Mucosa of stomach (tissue), 1 donor: ENCODE results near the gene C1RL.

ENCODE experiments used
- H3K27me3 ChIP-seq: one replicate; pipeline ENCODE4 v1.7.0; 2013; ENCODE audit warnings: mild to moderate bottlenecking, low read length; ENCODE audit not compliant: control insufficient read depth, insufficient read depth
- H3K36me3 ChIP-seq: one replicate; pipeline ENCODE4 v1.7.0; 2013; ENCODE audit warnings: low read length; ENCODE audit not compliant: control insufficient read depth, insufficient read depth
- H3K4me1 ChIP-seq: one replicate; pipeline ENCODE4 v1.7.0; 2013; ENCODE audit warnings: mild to moderate bottlenecking, low read length; ENCODE audit not compliant: control insufficient read depth, insufficient read depth
- H3K4me3 ChIP-seq: one replicate; pipeline ENCODE4 v1.7.0; 2013; ENCODE audit warnings: low read length
- H3K9ac ChIP-seq: one replicate; pipeline ENCODE4 v1.7.0; 2013; ENCODE audit warnings: mild to moderate bottlenecking, low read length, moderate library complexity
- H3K9me3 ChIP-seq: one replicate; pipeline ENCODE4 v1.7.0; 2013; ENCODE audit warnings: mild to moderate bottlenecking, low read length, moderate library complexity; ENCODE audit not compliant: control insufficient read depth
- donor health status: Pancreatic carcinoma.

The C1RL gene

DNA sequence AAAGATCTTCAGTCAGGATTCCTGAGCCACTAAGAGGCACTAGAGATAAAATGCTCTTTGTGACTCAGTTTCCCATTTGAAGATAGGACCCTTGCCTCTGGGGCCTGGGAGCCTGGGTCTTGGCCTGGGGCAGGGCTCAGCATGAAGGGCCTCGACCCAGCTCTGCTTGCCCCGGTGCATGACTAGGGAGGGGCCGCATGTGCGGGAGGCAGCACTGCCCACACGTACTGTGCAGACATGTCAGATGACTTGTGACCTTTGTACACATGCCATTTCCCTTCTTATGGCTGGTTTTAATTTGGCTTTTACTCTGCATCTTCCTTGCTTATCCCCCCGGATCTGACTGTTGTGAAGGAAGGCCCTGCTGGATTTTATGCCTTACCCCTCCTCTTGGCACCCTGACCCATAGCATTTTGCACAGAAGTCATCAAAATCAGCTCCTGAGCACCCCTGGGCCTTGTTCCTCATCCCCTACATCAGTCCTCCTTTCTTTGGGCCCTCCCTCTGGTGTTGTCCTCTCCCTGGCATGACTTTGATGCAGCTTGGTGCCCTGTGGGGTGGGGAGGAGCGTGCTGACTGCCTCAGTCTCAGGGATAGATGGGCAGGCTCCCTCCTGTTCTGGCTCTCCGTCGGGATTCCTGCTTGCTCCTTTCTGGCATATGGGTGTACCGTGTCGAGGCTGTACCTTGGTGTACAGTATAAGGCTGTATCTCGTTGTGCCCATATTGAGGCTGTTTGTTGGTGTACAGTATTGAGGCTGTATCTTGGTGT lies 25.6 kb upstream of the C1RL start:
- H3K4me1 ChIP-seq, result peaks cover 18% of the 10 kb centered on the region

DNA sequence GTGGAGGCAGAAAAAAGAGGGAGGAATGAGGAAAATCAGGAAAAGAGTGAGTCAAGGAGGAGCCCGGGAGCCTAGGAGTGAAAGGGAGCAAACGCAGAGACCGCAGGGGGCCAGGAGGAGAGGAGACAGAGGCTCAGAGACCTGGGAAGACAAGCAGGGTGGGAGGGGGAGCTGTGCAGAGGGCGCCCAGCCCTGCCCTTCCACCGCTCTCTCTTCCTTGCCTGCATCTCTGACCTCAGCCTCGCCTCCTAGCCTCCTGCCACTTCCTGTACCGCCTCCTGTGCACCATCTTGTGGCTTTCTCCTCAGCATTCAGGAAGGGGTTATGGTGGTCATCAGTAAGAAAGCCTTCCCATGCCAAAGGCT lies 22.5 kb upstream of the C1RL start:
- H3K4me3 ChIP-seq, result no peak overlapping the region
- no peak overlapping the region for H3K9ac ChIP-seq
- no peaks in the 10 kb centered on the region for H3K9me3 ChIP-seq
- peaks cover 25% of the 10 kb centered on the region for H3K4me1 ChIP-seq
- H3K27me3 ChIP-seq, result peaks cover 29% of the 10 kb centered on the region
- H3K36me3 ChIP-seq, result peaks cover 5% of the 10 kb centered on the region

More for the DNA sequence above, 25.6 kb upstream of the C1RL start:
- no peak overlapping the region for H3K9ac ChIP-seq
- peaks cover 5% of the 10 kb centered on the region for H3K36me3 ChIP-seq
- H3K9me3 ChIP-seq, result no peaks in the 10 kb centered on the region
- H3K27me3 ChIP-seq, result peaks cover 19% of the 10 kb centered on the region
- no peak overlapping the region for H3K4me3 ChIP-seq

DNA sequence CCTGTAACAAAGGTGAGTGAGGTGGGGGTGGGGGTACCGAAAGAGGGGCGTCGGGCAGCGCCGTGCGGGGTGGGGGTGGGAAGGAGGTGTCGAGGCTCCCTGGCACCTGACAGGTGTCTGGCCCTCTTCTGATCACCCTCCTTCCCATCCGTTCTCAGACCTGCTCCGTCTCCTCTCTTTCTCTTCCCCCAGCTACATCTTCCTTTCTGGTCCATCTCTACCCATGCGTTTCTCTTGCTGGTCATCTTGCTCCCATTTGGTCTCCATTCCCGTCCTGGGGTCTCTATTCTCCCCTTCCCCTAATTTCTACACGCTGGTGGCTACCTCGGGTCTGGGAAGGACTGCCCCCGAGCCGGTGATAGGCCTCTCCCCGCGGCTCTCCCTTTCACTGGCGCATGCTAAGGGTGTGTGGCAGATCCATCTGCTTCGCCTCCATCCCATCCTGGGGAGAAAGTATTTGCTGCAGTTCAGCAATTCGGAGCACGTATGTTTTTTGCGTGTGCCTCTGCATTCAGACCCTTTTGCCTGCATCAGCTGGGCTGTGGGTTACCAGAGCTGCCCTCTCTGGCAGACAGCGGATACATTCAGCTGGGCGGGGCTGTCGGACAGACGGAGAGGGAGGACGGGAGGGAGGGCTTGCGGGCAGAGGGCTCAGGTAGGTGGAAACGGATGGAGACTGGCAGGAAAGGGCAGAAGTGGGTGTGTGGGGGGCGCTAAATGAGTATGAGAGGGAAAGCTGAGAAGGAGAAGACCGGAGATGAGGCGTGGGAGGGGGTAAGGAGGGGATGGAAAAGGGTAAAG lies 21.9 kb upstream of the C1RL start:
- Histone ChIP-seq H3K27me3 (peaks cover 29% of the 10 kb centered on the region), H3K4me1 (peaks cover 25% of the 10 kb centered on the region), H3K9me3 (no peaks in the 10 kb centered on the region), H3K4me3 (peak overlapping the region; percentile 56), H3K9ac (peak overlapping the region; percentile 72), H3K36me3 (peaks cover 5% of the 10 kb centered on the region)

DNA sequence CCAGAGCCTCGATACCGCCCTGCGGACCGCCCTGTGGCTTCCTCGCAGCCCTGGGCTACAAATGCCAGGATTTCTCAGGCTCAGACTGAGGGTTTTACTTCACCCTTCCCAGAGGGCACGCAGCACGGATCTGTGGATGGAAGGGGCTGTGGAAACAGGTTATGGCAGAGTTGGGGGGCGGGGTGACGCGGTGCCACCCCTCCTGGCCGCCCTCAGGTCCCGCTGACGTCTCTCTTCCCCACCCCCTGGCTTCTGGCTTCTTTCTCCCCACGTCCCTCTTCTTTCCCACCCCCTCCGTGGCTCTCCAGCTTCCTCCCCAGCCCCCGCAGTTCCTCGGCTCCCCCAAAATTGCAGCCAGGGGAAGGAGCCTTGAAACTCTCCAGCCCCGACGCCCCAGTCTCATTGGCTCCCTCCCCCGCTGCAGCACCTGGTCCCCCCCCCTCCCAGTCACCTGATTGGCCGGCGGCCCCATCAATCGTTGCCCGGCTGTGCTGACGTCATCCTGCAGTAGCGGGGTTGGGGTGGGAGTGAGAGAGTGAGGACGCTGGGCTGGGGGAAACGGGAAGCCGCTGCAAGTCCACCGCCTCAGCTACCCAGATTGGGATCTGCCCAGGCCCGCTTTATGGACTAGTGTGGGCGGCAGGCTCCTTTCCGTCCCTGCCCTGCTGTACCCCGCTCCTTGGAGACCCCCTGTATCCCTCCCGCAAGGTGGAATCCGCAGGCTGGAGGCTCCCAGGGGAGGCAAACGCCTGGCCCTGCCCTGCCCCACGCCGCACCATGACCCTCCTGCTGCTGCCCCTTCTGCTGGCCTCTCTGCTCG lies 21.1 kb upstream of the C1RL start, which contains the start of gene CLSTN3:
CLSTN3 (plus strand) TSS at position 500 of the 820 bp plus-strand sequence; CDS start at position 778, 278 bp downstream.
- Histone ChIP-seq H3K9ac (peak within 1 kb of the TSS; percentile 72), H3K27me3 (peaks cover 29% of the 10 kb centered on the region), H3K9me3 (no peaks in the 10 kb centered on the region), H3K4me3 (peak within 1 kb of the TSS; percentile 56), H3K4me1 (peaks cover 25% of the 10 kb centered on the region), H3K36me3 (peaks cover under 1% of the 10 kb centered on the region)

DNA sequence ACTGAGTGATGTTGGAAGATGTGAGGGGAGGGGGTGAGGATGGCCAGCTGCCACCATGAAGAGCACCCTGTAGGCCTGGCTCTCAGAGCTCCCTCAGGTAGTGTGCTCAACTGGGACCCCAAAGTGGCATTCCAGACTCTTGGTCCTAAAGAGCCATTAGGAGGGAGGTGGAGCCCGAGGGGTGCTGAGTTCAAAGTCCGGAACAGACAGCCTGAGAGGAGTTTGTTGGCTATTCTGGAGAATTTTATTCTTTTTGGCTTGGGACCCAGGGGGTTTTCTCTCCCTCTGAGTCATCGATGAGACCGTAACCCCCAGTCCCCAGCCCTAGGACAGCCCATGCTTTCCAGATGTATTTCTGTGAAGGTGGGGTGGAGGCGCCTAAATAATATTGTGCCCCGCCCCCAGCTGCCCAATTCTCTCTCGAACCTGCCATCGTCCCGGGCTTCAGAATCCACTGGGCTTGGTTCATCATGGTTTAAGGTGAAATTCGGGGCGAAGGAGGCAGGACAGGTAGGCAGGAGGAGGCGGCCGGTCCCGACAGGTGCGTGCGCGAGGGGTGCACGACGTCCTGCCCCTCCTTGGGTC lies 20.4 kb upstream of the C1RL start:
- H3K4me3 ChIP-seq, result peak overlapping the region; percentile 46
- H3K27me3 ChIP-seq, result peaks cover 29% of the 10 kb centered on the region
- H3K9ac ChIP-seq, result peak overlapping the region; percentile 72
- H3K36me3 ChIP-seq, result no peaks in the 10 kb centered on the region
- no peaks in the 10 kb centered on the region for H3K9me3 ChIP-seq
- peaks cover 25% of the 10 kb centered on the region for H3K4me1 ChIP-seq

DNA sequence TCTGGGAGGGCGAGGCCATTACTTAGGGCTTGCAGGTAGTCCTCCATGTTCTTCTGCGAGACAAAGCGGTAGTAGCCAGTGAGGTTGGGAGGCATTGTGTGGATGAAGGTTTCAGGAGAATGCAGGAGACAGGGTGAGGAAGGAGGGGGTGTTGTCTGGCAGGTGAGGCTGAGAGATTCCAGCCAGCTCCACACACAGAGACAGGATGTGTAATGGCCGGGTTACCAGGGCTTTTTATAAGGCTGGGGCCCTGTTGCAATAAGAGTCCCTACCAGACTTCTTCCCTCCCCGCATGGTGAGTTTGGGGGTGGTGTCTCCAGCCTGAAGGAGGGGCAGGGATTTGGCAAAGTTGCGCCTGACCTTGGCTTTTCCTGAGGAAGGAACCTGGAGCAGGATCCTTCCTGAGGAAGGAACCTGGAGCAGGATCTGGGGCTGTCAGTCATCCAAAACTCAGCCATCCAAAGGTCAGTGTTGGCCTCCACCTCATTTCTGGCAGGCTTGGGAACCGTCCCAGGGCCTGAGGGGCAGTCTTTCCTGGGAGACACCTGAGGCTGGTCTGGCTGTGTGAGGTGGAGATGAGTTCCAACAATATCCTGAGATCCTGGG lies 19.8 kb upstream of the C1RL start, which contains the start of gene RBP5:
RBP5 (minus strand) TSS at position 209 of the 606 bp plus-strand sequence; CDS start at position 95, 114 bp downstream.
- H3K9ac ChIP-seq, result peak within 1 kb of the TSS; percentile 72
- no peaks in the 10 kb centered on the region for H3K36me3 ChIP-seq
- H3K9me3 ChIP-seq, result no peaks in the 10 kb centered on the region
- peak within 1 kb of the TSS; percentile 46 for H3K4me3 ChIP-seq
- peaks cover 29% of the 10 kb centered on the region for H3K27me3 ChIP-seq
- peaks cover 25% of the 10 kb centered on the region for H3K4me1 ChIP-seq

DNA sequence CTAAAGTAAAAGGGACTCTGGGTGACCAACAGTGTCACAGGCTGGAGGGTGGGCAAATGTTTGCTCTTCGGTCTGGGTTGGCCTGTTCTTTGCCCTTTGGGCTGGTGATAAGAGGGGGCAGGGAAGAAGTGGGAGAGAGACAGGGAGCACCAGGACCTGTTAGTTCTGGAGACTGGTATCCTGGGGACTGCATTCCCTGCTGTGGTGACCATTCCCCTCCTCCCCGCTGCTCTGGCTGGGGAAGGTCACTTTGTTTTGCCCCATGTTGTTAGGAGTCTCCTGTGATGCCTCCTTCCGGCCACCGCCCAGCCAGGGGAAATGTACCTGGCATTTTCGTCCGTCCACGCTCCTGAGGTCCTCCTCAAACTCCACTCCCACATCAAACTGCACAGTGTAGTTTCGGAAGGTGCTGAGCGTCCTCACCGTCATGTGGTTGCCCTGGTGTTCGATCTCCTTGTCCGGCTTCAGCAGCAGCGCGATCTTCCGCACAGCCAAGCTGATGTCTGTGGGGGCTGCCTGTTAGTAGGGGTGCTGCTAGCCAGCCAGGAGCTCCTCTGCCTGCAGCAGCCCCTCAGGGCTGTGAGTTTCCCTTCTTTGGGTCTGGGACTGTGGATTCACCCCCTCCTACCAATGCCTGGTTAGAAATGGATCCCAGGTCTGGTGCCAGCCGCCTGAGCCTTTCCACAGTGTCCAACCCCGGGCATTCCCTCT lies 19.1 kb upstream of the C1RL start:
- Histone ChIP-seq H3K9me3 (no peaks in the 10 kb centered on the region), H3K36me3 (no peaks in the 10 kb centered on the region), H3K27me3 (peaks cover 29% of the 10 kb centered on the region), H3K4me1 (peaks cover 25% of the 10 kb centered on the region), H3K4me3 (no peak overlapping the region), H3K9ac (no peak overlapping the region)

DNA sequence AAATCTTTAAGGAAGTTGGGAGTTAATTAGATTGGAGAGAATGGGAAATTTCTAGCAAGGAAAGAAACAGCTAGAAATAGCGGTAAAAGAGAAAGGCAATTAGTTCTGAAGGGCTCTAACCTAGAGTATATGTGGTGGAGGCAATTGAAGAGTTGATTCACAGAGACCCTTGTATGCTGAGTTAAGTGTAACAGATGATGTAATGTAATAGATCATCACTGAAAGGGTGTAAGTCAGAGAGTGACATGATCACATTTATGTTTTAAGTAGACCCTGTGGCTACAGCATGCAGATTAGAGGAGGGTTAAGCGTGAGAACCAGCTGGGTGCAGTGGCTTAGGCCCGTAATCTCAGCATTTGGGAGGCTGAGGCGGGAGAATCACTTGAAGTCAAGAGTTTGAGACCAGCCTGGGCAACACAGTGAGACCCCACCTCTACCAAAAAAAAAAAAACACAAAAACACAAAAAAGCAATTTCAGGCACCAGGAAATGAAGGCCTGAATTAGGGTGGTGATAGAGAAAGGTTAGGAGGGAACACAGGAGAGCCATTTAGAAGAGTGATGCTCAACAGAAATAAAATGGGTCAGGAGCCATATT lies 16.7 kb upstream of the C1RL start:
- Histone ChIP-seq H3K36me3 (no peaks in the 10 kb centered on the region), H3K4me3 (no peak overlapping the region), H3K9ac (no peak overlapping the region), H3K4me1 (peaks cover 19% of the 10 kb centered on the region), H3K27me3 (peaks cover 22% of the 10 kb centered on the region), H3K9me3 (no peaks in the 10 kb centered on the region)

DNA sequence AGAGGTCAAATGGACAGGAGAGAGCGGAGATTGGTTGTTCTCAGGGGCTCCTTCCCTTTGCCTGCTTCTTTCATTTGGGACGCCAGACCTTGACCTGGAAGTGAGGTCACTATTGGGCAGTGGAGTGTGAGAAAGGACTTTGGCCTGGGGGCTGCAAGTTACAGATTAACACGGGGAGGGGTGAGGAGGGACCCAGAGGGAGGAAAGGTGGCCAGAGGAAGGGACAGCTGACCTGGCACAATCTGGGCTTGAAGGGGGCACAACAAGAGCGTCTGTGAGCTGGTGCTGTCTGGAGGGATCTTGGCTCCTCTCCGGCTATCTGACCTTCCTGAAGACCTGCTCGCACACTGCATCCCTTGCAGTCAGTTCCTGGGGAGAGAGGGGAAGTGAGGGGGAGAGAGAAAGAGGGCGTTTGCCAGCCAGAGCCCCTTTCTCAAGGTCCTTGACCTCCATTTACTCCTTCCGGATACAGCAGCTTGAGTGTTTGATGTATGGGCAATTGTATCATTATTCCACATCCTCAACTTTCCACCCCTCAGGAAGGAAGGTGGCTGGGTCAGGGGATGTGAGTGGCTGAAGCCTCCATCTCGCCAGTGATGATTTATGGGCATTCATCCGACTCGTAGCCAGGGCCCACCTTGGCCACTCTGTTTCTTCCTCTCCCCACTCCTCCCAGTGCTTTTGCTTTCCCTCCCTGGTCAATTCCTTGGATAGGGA lies 14.9 kb upstream of the C1RL start:
- no peaks in the 10 kb centered on the region for H3K9me3 ChIP-seq
- no peak overlapping the region for H3K4me3 ChIP-seq
- H3K4me1 ChIP-seq, result peaks cover 1% of the 10 kb centered on the region
- H3K9ac ChIP-seq, result no peak overlapping the region
- peaks cover 6% of the 10 kb centered on the region for H3K27me3 ChIP-seq
- H3K36me3 ChIP-seq, result no peaks in the 10 kb centered on the region
